K562 (cell line): ENCODE measurements around the gene CCR5AS.

Source experiments
- ATAC-seq: fragments of 200-7000 bp; cut with Tn5 transposase; 3 replicates; pipeline ENCODE4 v1.9.1; 2020; ENCODE audit warnings: moderate library complexity
- BruUV-seq: library from RNA; stranded (reverse); fragments of 400-500 nt; replicated peaks from 2 replicates; lab custom pipeline; 2021; lab: Mats Ljungman, UMichigan
- CTCF ChIA-PET: fragments of 300-600 bp; formaldehyde crosslinking; extraction: SDS; loops from one replicate; lab custom pipeline; 2021; ENCODE audit warnings: low intra/inter-chr PET ratio; lab: Yijun Ruan, JAX
- POLR2A ChIA-PET: fragments of 300-600, 350-650 bp; sonication (Branson Sonifier 250); formaldehyde crosslinking; extraction: SDS; loops from one replicate; lab custom pipeline; 2021; ENCODE audit warnings: antibody characterized with exemption, inconsistent platforms; lab: Yijun Ruan, JAX
- DNase-seq, 4 experiments: peaks; one replicate each; pipeline versions ENCODE4 v3.0.0 to v3.0.0-alpha.2; 2011 to 2018; ENCODE audit warnings: low spot score in 3 of 4, mixed read lengths in 3 of 4; ENCODE audit errors: extremely low read depth in 1 of 4
- FAIRE-seq: peaks from 2 replicates; lab custom pipeline; 2011; peaks lifted over from hg19 to GRCh38; lab: Jason Lieb, UNC
- H2AFZ ChIP-seq: 2 replicates; pipeline ENCODE4 v1.6.0; 2011; ENCODE audit warnings: low read depth, low read length, control low read depth, inconsistent platforms
- H3K27ac ChIP-seq: fragments of 200-600 bp; 3 replicates; pipeline ENCODE4 v1.8.0; 2011; ENCODE audit warnings: low read depth, mild to moderate bottlenecking, control low read depth, inconsistent platforms, low read length, moderate library complexity, mixed read lengths; ENCODE audit errors: extremely low read depth
- H3K27me3 ChIP-seq, 2 experiments: fragments of 300-600 bp in 1 of 2; 2 replicates in 1 of 2; 3 replicates in 1 of 2; pipeline versions ENCODE4 v1.6.0 to v1.8.0; 2011; ENCODE audit warnings: inconsistent platforms in 2 of 2, low read length in 2 of 2, mild to moderate bottlenecking in 1 of 2, mixed read lengths in 1 of 2, moderate library complexity in 1 of 2; ENCODE audit not compliant: control insufficient read depth in 2 of 2, insufficient read depth in 2 of 2
- H3K36me3 ChIP-seq: fragments of 300-600 bp; 3 replicates; pipeline ENCODE4 v1.8.0; 2011; ENCODE audit warnings: mild to moderate bottlenecking, low read length, inconsistent platforms; ENCODE audit not compliant: control insufficient read depth, insufficient read depth
- H3K4me1 ChIP-seq, 2 experiments: fragments of 200-600 bp in 1 of 2; replicated peaks in 1 of 2; 2 replicates in 1 of 2; 3 replicates in 1 of 2; pipeline versions ENCODE4 v1.5.1 to v1.8.0; 2011; ENCODE audit warnings: inconsistent platforms in 2 of 2, low read length in 2 of 2, mild to moderate bottlenecking in 1 of 2, mixed read lengths in 1 of 2, moderate library complexity in 1 of 2; ENCODE audit not compliant: control insufficient read depth in 2 of 2, insufficient read depth in 2 of 2
- H3K4me2 ChIP-seq: 2 replicates; pipeline ENCODE4 v1.6.1; 2011; ENCODE audit warnings: low read length, control low read depth, inconsistent platforms, mixed read lengths; ENCODE audit not compliant: insufficient read depth
- H3K4me3 ChIP-seq: fragments of 200-600 bp; sonication (generic), shearing (Covaris generic); 2 replicates; pipeline ENCODE4 v1.5.1; 2016; ENCODE audit warnings: control low read depth, inconsistent platforms
- H3K79me2 ChIP-seq: fragments of 200-600 bp; 3 replicates; pipeline ENCODE4 v1.8.0; 2011; ENCODE audit warnings: low read length, inconsistent platforms; ENCODE audit not compliant: control insufficient read depth, insufficient read depth
- H3K9ac ChIP-seq, 2 experiments: 2 replicates each; pipeline versions ENCODE4 v1.6.0 to v1.6.1; 2011; ENCODE audit warnings: low read depth in 2 of 2, low read length in 2 of 2, control low read depth in 1 of 2, inconsistent platforms in 1 of 2, mild to moderate bottlenecking in 1 of 2, mixed read lengths in 1 of 2; ENCODE audit not compliant: insufficient read depth in 1 of 2
- H3K9me1 ChIP-seq: one replicate; pipeline ENCODE4 v1.6.0; 2011; ENCODE audit warnings: inconsistent platforms, mild to moderate bottlenecking, low read length, moderate library complexity; ENCODE audit not compliant: control insufficient read depth, insufficient read depth
- H3K9me3 ChIP-seq: replicated peaks from 2 replicates; pipeline ENCODE4 v1.5.1; 2011; ENCODE audit warnings: low read depth, low read length, inconsistent platforms; ENCODE audit not compliant: control insufficient read depth, insufficient read depth
- H4K20me1 ChIP-seq: replicated peaks from 2 replicates; pipeline ENCODE4 v1.6.1; 2011; ENCODE audit warnings: low read length, inconsistent platforms, mixed read lengths; ENCODE audit not compliant: control insufficient read depth, insufficient read depth
- BRD4 ChIP-seq: fragments of 200-600 bp; sonication (generic); IDR thresholded peaks from 2 replicates; pipeline ENCODE4 v1.6.1; 2017; ENCODE audit warnings: inconsistent platforms
- ESRRA ChIP-seq: fragments of 450-650 bp; IDR thresholded peaks from 2 replicates; pipeline ENCODE4 v1.6.1; 2014; ENCODE audit warnings: low read depth, mild to moderate bottlenecking, moderate library complexity, borderline replicate concordance
- FOXA3 ChIP-seq, 2 experiments: fragments of 450-650 bp in 1 of 2; sonication (generic) in 1 of 2; formaldehyde crosslinking; IDR thresholded peaks in 1 of 2; conservative IDR thresholded peaks in 1 of 2; 2 replicates each; pipeline versions ENCODE4 v1.4.0 to v1.8.0; 2020 to 2022; ENCODE audit warnings: mild to moderate bottlenecking in 2 of 2, missing genetic modification reagents in 1 of 2
- HLTF ChIP-seq: fragments of 450-650 bp; IDR thresholded peaks from 2 replicates; pipeline ENCODE4 v1.6.1; 2016
- IFI16 ChIP-seq: fragments of 250-450 bp; sonication (Bioruptor Pico); IDR thresholded peaks from 2 replicates; pipeline ENCODE4 v2.1.2; 2022; ENCODE audit warnings: mild to moderate bottlenecking, inconsistent platforms
- IRF9 ChIP-seq: fragments of 450-650 bp; IDR thresholded peaks from 2 replicates; pipeline ENCODE4 v1.6.1; 2016; ENCODE audit warnings: missing biosample characterization, missing genetic modification characterization
- SPI1 ChIP-seq: IDR thresholded peaks from 2 replicates; pipeline ENCODE4 v1.6.1; 2011; ENCODE audit warnings: low read depth, low read length, control low read depth, borderline replicate concordance
- TBL1XR1 ChIP-seq, 2 experiments: IDR thresholded peaks; 2 replicates each; pipeline ENCODE4 v1.6.1; 2012; ENCODE audit warnings: improper control_type of control experiment in 2 of 2, low read length in 2 of 2, mild to moderate bottlenecking in 1 of 2
- TEAD4 ChIP-seq, 2 experiments: sonication (generic) in 1 of 2; formaldehyde crosslinking in 1 of 2; IDR thresholded peaks; 2 replicates each; pipeline versions ENCODE4 v1.6.1 to v1.8.0; 2012 to 2022; ENCODE audit warnings: borderline replicate concordance in 1 of 2, inconsistent platforms in 1 of 2, low read length in 1 of 2, mild to moderate bottlenecking in 1 of 2, missing genetic modification reagents in 1 of 2
- TFAM ChIP-seq: fragments of 250-450 bp; sonication (Bioruptor Pico); conservative IDR thresholded peaks from 2 replicates; pipeline ENCODE4 v1.5.0; 2021; ENCODE audit warnings: mild to moderate bottlenecking, moderate library complexity
- ZHX1 ChIP-seq: fragments of 150-350 bp; conservative IDR thresholded peaks from 2 replicates; pipeline ENCODE4 v1.6.1; 2014; ENCODE audit warnings: low read length
- ZNF133 ChIP-seq: fragments of 250-450 bp; sonication (Bioruptor Pico); IDR thresholded peaks from 2 replicates; pipeline ENCODE4 v1.4.0; 2020; ENCODE audit warnings: mild to moderate bottlenecking
- ZNF445 ChIP-seq: fragments of 250-450 bp; sonication (Bioruptor Pico); IDR thresholded peaks from 2 replicates; pipeline ENCODE4 v1.4.0; 2020; ENCODE audit warnings: low read depth, mild to moderate bottlenecking, moderate library complexity
- ZNF449 ChIP-seq: fragments of 250-450 bp; sonication (Bioruptor Pico); IDR thresholded peaks from 2 replicates; pipeline ENCODE4 v1.8.0; 2022; ENCODE audit warnings: moderate library complexity, mild to moderate bottlenecking, inconsistent platforms
- ZNF766 ChIP-seq: fragments of 200-800 bp; sonication (Bioruptor generic); conservative IDR thresholded peaks from 2 replicates; pipeline ENCODE4 v1.6.1; 2016; ENCODE audit warnings: missing genetic modification characterization, missing compliant biosample characterization
- ZSCAN29 ChIP-seq: fragments of 450-650 bp; IDR thresholded peaks from 2 replicates; pipeline ENCODE4 v1.6.1; 2017
- WGBS: fragments of 100-300 bp; shearing (Covaris generic); methylation state at CpG from one replicate; pipeline ENCODE4 v1.1.6; 2016; ENCODE audit warnings: low coverage, mixed read lengths; ENCODE audit not compliant: insufficient coverage; ENCODE audit errors: missing lambda C conversion rate; 5-methylcytosine and 5-hydroxymethylcytosine counted together
- in situ Hi-C: fragments of 300-500 bp; cut with MboI; formaldehyde crosslinking; loops from 4 replicates; pipeline ENCODE4 v1.15.0; 2018; ENCODE audit warnings: inconsistent platforms, mixed read lengths
- intact Hi-C: fragments of 100-400 bp; cut with micrococcal nuclease; formaldehyde crosslinking; loops from 2 replicates; pipeline ENCODE4 v1.14.2; 2022

Gene CCR5AS

GRCh38 chr3:46350262-46350565 lies 56.7 kb downstream of the CCR5AS start:
- no peaks in the 10 kb centered on the region for H3K4me1 ChIP-seq
- H3K4me2 ChIP-seq = no peak overlapping the region
- intact Hi-C loops (no loop called here), in situ Hi-C loops (no loop called here)
- ChIA-PET POLR2A (interaction anchor here (1.1 kb wide), 1 partner anchor 14 kb away, joined by 3 read pairs; no protein-coding TSS in a partner anchor), CTCF (no interaction called here)
- FAIRE-seq = no peak
- no peak overlapping the region for H3K4me3 ChIP-seq
- no peaks in the 10 kb centered on the region for H4K20me1 ChIP-seq
- no TSS peak for BruUV-seq
- H3K27ac ChIP-seq = no peak overlapping the region
- peaks cover 0 to 13% of the 10 kb centered on the region in 2 experiments; a peak in 2 of 5 replicates for H3K27me3 ChIP-seq
- no peak overlapping the region for H3K9ac ChIP-seq
- DNase-seq = no peak
- 0% methylated on average over 1 of the region's 1 CpG for WGBS
- no peaks in the 10 kb centered on the region for H3K9me1 ChIP-seq
- H3K79me2 ChIP-seq = no peaks in the 10 kb centered on the region
- no peak for ATAC-seq
- H3K9me3 ChIP-seq = no peaks in the 10 kb centered on the region
- no peaks in the 10 kb centered on the region for H3K36me3 ChIP-seq
- no peak overlapping the region for H2AFZ ChIP-seq
- TF ChIP-seq ZHX1 = no peak
- no peak for TF ChIP-seq TEAD4 (IDR thresholded peaks at IDR 0.05; ENCODE audit: low read length)
- no peak for TF ChIP-seq TEAD4 (CRISPR knock-in tag; IDR thresholded peaks at IDR 0.05; ENCODE audit: borderline replicate concordance)
- TF ChIP-seq ZNF449 (CRISPR knock-in tag) = no peak
- TF ChIP-seq TBL1XR1 (IDR thresholded peaks at IDR 0.05; ENCODE audit: low read length in 2 of 2) = no peak
- no peak for TF ChIP-seq HLTF
- TF ChIP-seq BRD4 = no peak
- no peak for TF ChIP-seq IFI16
- no peak for TF ChIP-seq TFAM (CRISPR knock-in tag)
- TF ChIP-seq ZNF445 (CRISPR knock-in tag) = no peak
- TF ChIP-seq ZSCAN29 = no peak
- no peak for TF ChIP-seq ZNF133 (CRISPR knock-in tag)
- TF ChIP-seq ZNF766 (CRISPR knock-in tag) = no peak
- no peak for TF ChIP-seq FOXA3 (CRISPR knock-in tag; conservative IDR thresholded peaks at IDR 0.05 in 1 of 2, IDR thresholded peaks at IDR 0.05 in 1 of 2)
- TF ChIP-seq SPI1 = no peak
- no peak for TF ChIP-seq IRF9 (tag)
- no peak for TF ChIP-seq ESRRA
